Small intestine (tissue), 7 donors: ENCODE measurements around the gene WDR4. TPM values are rescaled to one million over a fixed set of nuclear protein-coding genes. Genes with fewer than 3 reads are reported as not detected.
A peak's percentile ranks its signal among the peaks of the same experiment; 100 is the strongest.

Experiments
- DNase-seq, 2 donors: peaks; one replicate each; pipeline versions ENCODE4 v3.0.0 to v3.0.0-alpha.2; 2013
- FAIRE-seq: peaks from 2 replicates; lab custom pipeline; 2012; peaks lifted over from hg19 to GRCh38; lab: Jason Lieb, UNC
- H3K27ac ChIP-seq, 3 donors: one replicate each; pipeline ENCODE4 v1.5.1; 2013; ENCODE audit warnings: low read length in 2 of 3, mild to moderate bottlenecking in 2 of 3, control low read depth in 1 of 3, inconsistent platforms in 1 of 3, low read depth in 1 of 3, moderate library complexity in 1 of 3
- H3K27me3 ChIP-seq, 3 donors: one replicate each; pipeline ENCODE4 v1.6.1; 2013; ENCODE audit warnings: low read length in 3 of 3, inconsistent platforms in 1 of 3; ENCODE audit not compliant: control insufficient read depth in 3 of 3, insufficient read depth in 3 of 3
- H3K36me3 ChIP-seq, 3 donors: one replicate each; pipeline ENCODE4 v1.6.1; 2013; ENCODE audit warnings: low read length in 3 of 3, inconsistent platforms in 1 of 3, low read depth in 1 of 3, mild to moderate bottlenecking in 1 of 3, moderate library complexity in 1 of 3; ENCODE audit not compliant: control insufficient read depth in 3 of 3, insufficient read depth in 2 of 3
- H3K4me1 ChIP-seq, 3 donors: one replicate each; pipeline ENCODE4 v1.6.1; 2013; ENCODE audit warnings: low read length in 2 of 3, inconsistent platforms in 1 of 3, low read depth in 1 of 3, mild to moderate bottlenecking in 1 of 3, moderate library complexity in 1 of 3; ENCODE audit not compliant: control insufficient read depth in 3 of 3, insufficient read depth in 2 of 3
- H3K4me3 ChIP-seq, 3 donors: one replicate each; pipeline ENCODE4 v1.5.1; 2013; ENCODE audit warnings: low read length in 3 of 3, control low read depth in 1 of 3, inconsistent platforms in 1 of 3, low read depth in 1 of 3, mild to moderate bottlenecking in 1 of 3, moderate library complexity in 1 of 3
- H3K9me3 ChIP-seq, 2 donors: one replicate each; pipeline ENCODE4 v1.6.1; 2013; ENCODE audit warnings: low read depth in 1 of 2, low read length in 1 of 2; ENCODE audit not compliant: control insufficient read depth in 2 of 2, insufficient read depth in 1 of 2
- WGBS, 3 donors: extraction: QIAGEN DNeasy Blood & Tissue Kit; methylation state at CpG; one replicate each; pipeline ENCODE4 v1.1.7; 2013; 5-methylcytosine and 5-hydroxymethylcytosine counted together
- polyA plus RNA-seq, 4 donors: library from polyadenylated mRNA; stranded (reverse) in 3 of 4; unstranded in 1 of 4; fragments of 200-250 nt in 3 of 4; fragments of 120-200 nt in 1 of 4; gene quantifications; one replicate each; pipeline versions ENCODE4 v1.2.1 to v1.2.3, GENCODE V29; 2013
- donor health status: healthy with polysubstance abuse.
- donor health status: control.
- donor health status: control.
- donor health status: Bipolar disorder and iron deficiency.
- donor health status: healthy.

WDR4 gene
- polyA plus RNA-seq, 4 donors = 3.5 to 20.7 (median 7.0) TPM

- no peaks in the 10 kb centered on the region for H3K9me3 ChIP-seq
- no peak overlapping the region for H3K27ac ChIP-seq
- 55 to 57% (median 55%) methylated on average over 25 of the region's 25 CpGs for WGBS, 3 donors
- no peak overlapping the region for H3K4me3 ChIP-seq
- no peaks in the 10 kb centered on the region for H3K4me1 ChIP-seq
- FAIRE-seq (no peak), DNase-seq (no peak)
- no peaks in the 10 kb centered on the region for H3K36me3 ChIP-seq
- peaks cover 0 to 7% (median 4%) of the 10 kb centered on the region in 3 donors for H3K27me3 ChIP-seq
Measured at GRCh38 chr21:42830456-42831455, 48.6 kb downstream of the WDR4 start.

DNA sequence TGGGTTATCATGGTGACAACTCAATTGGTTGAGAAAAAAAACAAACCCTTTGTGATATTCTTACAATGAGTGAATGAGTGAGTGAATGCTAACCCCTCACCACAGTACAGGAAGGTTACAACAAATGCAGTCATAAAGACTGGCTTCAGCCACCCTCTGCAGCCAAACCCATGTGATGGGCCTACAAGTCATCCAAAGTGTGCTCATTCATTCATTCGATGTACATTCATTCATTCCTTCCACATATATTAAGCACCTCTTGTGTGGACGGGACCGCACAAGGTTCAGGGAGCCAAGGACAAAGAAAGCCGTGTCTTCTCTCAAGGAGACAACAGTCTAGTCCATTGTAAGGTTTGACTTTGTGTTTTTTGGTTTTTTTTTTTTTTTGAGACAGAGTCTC lies 49.4 kb downstream of the WDR4 start:
- Histone ChIP-seq H3K27ac (no peak overlapping the region), H3K4me1 (no peaks in the 10 kb centered on the region), H3K4me3 (no peak overlapping the region), H3K9me3 (no peaks in the 10 kb centered on the region), H3K27me3 (peaks cover 0 to 7% (median 4%) of the 10 kb centered on the region in 3 donors), H3K36me3 (no peaks in the 10 kb centered on the region)
- DNase-seq = no peak
- FAIRE-seq = no peak
- 86 to 91% (median 89%) methylated on average over 4 of the region's 4 CpGs for WGBS, 3 donors

- no peak overlapping the region for H3K4me3 ChIP-seq
- 68 to 76% (median 75%) methylated on average over 9 of the region's 9 CpGs for WGBS, 3 donors
- H3K4me1 ChIP-seq = no peaks in the 10 kb centered on the region
- H3K27me3 ChIP-seq = peaks cover 0 to 7% (median 4%) of the 10 kb centered on the region in 3 donors
- H3K9me3 ChIP-seq = no peaks in the 10 kb centered on the region
- no peak for FAIRE-seq
- DNase-seq = no peak
- no peak overlapping the region for H3K27ac ChIP-seq
- no peaks in the 10 kb centered on the region for H3K36me3 ChIP-seq
Measured at GRCh38 chr21:42829417-42829816, 49.9 kb downstream of the WDR4 start.

GRCh38 chr21:42827588-42827987 lies 51.8 kb downstream of the WDR4 start:
- FAIRE-seq = no peak
- WGBS, 3 donors = 71 to 74% (median 73%) methylated on average over 2 of the region's 2 CpGs
- H3K27me3 ChIP-seq = peaks cover 0 to 7% (median 4%) of the 10 kb centered on the region in 3 donors

DNA sequence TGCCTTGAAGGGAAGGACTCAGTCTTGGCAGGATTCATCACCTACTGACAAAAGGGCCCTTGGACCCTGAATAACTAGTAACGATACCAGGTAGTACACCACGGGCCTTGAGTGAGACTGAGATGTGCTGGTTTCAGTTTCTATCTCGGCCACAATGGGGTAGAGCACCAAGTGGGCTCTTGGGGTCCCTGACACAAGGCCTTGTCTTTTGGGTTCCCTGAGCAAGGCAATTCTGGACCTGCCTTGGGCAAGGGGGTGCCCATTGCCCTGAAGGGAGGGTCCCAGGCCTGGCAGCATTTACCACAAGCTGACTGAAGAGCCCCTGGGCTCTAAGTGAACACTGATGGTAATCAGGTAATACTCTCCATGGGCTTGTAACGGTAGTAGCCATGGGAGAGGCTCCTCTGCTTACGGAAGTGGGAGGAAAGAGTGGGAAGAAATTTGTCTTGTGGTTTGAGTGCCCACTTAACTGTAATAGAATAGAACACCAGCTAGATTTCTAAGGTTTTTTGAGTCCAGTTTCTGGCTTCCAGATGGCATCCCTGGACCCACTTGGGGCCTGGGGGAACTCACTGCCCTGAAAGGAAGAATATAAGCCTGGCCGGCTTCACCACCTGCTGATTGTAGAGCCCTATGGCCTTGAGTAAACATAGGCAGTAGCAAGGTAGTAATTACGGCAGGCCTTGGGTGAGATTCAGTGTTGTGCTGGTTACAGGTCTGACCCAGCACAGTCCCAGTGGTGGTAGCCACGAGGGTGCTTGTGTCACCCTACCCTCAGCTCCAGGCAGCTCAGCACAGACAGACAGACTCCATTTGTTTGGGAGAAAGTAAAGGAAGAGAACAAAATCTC lies 58.5 kb downstream of the WDR4 start:
- DNase-seq (peak; percentile 18 to 51), FAIRE-seq (no peak)
- Histone ChIP-seq H3K36me3 (no peaks in the 10 kb centered on the region), H3K4me3 (no peak overlapping the region), H3K27me3 (no peaks in the 10 kb centered on the region), H3K4me1 (peaks cover 0 to 13% (median 0%) of the 10 kb centered on the region in 3 donors), H3K9me3 (peaks cover 0 to 5% of the 10 kb centered on the region in 2 donors), H3K27ac (peak overlapping the region in 1 of 3 donors; percentile 62)
- WGBS, 3 donors = 50 to 68% (median 54%) methylated on average over 8 of the region's 8 CpGs

More at GRCh38 chr21:42827588-42827987, 51.8 kb downstream of the WDR4 start:
- H3K4me3 ChIP-seq = no peak overlapping the region
- H3K27ac ChIP-seq = no peak overlapping the region
- H3K36me3 ChIP-seq = no peaks in the 10 kb centered on the region
- H3K9me3 ChIP-seq = no peaks in the 10 kb centered on the region
- no peak for DNase-seq
- no peaks in the 10 kb centered on the region for H3K4me1 ChIP-seq

DNA sequence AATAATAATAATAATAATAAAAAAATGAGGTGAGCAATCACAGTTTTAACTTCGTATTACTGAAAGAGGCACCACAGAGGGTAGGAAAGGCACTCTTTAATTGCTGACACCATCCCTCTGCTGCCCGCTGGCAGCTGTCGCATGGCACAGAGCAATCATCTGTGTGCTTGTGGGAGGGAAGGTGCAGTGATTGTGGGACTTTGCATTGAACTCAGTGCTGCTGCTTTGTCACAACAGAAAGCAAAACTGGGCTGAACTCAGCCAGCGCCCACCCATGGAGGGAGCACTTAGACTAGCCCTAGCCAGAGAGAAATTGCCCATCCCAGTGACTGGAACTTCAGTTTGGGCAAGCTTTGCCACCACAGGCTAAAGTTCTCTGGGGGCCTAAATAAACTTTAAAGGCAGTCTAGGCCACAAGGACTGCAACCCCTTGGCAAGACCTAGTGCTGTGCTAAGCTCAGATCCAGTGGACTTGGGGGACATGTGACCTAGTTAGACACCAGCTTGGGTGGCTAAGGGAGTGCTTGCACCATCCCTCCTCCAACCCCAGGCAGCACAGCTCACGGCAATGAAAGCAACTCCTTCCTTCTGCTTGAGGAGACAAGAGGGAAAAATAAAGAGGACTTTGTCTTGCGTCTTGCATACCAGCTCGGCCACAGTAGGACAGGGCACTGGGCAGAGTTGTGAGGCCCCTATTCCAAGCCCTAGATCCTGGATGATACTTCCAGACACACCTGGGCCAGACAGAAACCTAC lies 59.3 kb downstream of the WDR4 start:
- peaks cover 0 to 7% of the 10 kb centered on the region in 2 donors for H3K9me3 ChIP-seq
- H3K27me3 ChIP-seq = no peaks in the 10 kb centered on the region
- no peak overlapping the region for H3K4me3 ChIP-seq
- H3K36me3 ChIP-seq = no peaks in the 10 kb centered on the region
- WGBS, 3 donors = 71 to 83% (median 81%) methylated on average over 7 of the region's 7 CpGs
- DNase-seq (peak in 1 of 2 donors; percentile 50), FAIRE-seq (no peak)
- H3K27ac ChIP-seq = peak overlapping the region in 1 of 3 donors; percentile 62
- H3K4me1 ChIP-seq = peaks cover 0 to 13% (median 0%) of the 10 kb centered on the region in 3 donors

GRCh38 chr21:42818328-42818749 lies 61.0 kb downstream of the WDR4 start:
- DNase-seq = peak; percentile 67 to 71
- FAIRE-seq = no peak
- WGBS, 3 donors = 4 to 27% (median 9%) methylated on average over 2 of the region's 2 CpGs
- Histone ChIP-seq H3K27me3 (no peaks in the 10 kb centered on the region), H3K27ac (no peak overlapping the region), H3K4me1 (peaks cover 0 to 13% (median 0%) of the 10 kb centered on the region in 3 donors), H3K9me3 (peaks cover 0 to 10% of the 10 kb centered on the region in 2 donors), H3K36me3 (no peaks in the 10 kb centered on the region), H3K4me3 (no peak overlapping the region)
